Putamen (tissue), 1 donor: ENCODE measurements around the gene COPS8.

Source experiments
- DNase-seq: peaks from one replicate; pipeline ENCODE4 v3.0.0-alpha.2; 2016; ENCODE audit warnings: low spot score

Gene COPS8

DNA sequence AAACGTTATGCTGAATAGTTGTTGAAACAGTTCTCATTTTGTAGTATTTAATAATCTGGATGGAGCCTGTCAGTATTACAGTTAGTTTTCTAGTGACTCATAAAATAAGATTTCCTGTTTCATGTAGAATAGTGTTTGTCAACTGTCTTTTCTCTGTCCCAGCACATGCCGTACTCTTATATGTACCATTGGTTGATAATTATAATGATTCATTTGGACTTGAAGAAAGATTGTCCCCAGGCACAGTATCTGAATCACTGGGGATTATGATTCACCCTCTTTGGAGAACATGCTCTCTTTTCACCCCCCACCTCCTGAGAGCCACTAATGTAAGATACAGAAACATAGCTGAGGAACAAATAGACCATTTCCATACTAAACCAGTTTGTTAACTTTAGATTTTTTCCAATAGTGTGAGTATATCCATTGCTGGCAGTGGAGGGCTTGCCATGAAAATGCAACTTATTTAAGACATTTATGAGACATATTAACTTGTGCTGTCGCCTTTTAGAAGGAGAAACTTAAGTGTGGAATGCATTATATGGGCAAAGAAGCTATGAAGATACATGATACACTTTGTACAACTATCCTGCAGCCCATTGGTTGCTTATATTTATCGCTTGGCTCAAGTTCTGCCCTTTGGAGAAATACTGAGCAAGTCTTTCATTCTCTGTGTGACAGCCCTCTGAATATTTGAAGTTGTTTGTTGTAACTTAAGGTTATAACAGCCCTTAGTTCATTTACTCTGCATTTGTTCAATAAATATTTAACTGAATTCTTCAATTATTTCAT, 12.4 kb downstream of the COPS8 start:
- DNase-seq = no peak

DNA sequence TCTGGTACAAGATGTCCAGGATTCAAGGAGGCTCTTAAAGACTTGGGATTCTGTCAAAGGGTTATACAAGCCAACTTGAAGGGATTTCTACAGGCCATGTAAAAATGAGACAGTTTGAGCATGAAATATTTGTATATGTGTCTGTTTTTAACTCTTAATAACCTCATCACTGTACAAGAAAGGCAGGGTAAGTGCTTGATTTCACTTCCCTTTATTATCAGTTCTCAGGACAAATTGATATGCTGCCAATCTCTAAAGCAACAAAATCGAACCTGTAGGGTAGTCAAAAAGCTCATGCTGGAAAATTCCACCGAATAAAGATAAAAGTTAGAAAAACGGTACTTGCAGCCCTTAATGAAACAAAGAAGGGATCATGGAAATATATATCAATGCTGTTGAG, 14.1 kb downstream of the COPS8 start:
- DNase-seq = no peak

DNA sequence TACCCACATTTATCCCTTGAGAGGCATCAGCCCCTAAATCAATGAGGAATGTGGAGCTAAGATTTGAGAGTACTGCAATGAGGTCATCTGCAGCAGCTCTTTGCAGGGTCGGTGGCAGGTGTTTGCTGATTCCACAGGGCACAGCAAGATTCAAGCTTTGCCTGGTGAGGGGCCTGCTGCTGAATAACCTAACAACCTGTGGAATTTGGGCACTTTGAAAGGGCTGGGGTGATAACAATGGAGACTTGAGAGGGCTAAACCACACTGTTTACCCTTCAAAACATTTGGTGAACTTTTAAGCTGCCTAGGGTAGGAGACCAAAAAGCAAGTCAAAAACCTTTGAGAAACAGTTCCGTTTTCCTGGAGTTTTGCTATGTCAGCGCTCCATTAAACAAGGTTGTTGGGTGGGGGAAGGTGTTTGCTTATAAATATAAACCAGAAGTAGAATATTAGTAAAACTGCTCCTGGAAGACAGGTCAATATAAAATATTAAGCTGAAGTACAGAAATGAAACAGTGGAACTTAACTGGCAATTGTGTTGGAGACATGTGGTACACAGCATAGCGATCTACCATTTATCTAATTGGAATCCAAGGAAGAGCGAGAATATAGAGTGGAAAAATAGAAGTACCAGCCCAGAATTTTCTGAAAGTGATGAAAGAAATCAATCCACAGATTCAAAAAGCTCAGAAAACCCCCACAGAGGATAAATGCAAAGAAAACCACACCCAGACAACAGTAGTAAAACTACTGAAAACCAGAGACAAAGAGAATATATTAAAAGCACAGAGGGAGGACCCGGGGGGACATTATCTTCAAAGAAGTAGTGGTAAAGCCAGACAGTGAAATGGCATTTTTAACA, 15.7 kb downstream of the COPS8 start:
- DNase-seq = no peak

DNA sequence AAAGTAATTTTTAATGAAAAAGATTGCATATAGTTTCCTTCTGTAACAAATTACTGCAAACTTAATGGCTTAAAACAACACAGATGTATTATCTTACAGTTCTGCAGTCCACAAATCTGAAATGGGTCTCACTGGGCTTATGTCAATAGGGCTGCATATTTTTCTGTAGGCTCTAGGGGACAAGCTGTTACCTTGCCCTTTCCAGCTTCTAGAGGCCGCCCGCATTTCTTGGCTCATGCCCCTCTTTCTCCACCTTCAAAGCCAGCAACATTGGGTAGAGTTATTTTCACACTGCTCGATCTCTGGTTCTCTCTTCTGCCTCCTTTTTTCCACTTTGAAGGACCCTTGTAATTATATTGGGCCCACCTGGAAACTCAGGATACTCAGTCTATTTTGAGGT, 16.7 kb downstream of the COPS8 start:
- DNase-seq = no peak

DNA sequence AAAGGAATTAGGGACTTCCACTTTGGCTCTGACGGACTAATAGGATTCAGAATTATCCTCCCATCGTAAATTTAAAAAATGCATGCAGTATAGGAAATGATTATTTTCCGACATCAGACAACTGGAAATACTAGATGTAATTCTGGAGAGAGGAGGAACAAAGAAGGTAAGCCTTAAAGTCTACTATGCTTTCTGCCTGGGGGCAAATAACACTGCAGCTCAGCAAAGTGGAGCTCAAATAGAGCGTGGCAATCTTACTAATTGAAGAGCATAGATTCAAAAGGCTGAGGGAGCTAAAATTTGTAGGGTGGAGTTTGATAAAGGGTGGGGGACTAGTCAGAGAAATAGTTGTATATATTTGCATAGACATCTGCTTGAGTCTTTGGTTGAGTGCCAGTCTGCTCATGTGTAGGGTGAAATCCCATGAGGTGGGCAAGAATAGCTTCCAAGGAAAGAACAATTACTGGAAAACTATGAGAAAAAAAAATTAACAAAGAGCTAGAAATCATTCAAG, 23.8 kb downstream of the COPS8 start:
- no peak for DNase-seq

DNA sequence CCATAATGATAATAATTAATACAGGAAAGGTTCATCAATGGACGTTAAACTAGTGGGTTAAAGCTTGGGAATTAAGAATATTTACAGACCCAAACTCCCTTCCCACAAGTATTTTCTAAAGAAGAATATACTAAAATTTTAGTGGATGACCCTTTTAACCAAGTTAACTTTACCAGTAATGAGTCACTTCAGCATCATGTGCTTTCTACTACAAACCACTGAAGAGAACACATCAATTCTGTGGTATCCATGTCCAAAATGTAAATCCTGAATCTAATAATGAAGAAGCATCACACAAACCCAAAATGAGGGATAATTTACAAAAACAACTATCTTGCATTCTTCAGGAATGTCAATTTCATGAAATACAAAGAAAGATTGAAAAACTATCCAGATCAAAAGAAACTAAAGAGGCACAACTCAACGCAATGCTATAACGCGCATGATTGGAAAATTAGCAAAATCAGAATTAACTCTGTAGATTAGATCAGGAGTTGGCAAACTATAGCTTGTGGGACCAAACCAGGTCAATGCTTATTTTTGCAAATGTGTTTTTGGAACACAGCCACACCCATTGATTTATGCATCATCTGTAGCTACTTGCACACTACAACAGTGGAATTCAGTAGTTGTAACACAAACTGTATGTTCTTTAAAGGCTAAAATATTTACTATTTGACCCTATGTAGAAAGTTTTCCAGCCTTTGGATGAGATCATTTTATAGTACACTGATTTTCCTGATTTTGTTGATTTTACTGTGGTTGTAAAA, 27.5 kb downstream of the COPS8 start:
- DNase-seq = no peak

DNA sequence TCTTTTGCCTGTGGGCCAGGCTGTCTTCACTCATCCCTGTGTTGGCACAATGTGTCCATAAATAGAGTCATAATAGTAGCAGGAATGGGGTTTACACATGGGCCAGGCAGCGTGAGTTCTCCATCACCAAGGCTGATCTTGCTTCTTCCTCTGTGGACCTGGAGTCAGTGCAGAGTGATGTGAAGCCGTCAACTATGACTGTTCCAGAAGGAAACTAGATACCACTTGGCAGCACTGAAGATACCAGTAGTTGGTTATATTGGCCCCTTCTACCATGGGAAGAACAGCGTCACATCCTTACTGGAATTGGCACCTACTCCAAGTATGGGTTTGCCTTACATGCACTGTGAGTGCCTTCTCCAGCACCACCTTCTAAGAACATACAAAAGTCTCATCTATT, 30.2 kb downstream of the COPS8 start:
- DNase-seq = no peak

DNA sequence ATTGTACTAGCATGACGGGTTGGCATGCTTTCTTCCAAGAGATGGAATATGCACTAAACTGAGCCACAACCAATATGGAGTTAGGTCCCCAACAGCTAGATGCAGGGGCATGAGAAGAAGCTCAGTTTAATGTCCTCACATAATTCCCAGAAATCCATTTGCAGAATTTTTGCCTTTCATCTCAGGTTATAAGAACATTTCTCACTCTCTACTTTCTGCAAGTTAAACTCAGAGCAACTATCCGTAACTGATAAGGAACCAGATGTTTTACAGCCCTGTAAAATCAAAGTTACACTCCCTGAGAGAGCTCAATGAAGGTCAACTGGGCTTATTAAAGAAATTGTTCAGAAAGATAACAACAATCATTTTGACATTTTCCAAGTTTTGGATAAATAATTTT, 30.7 kb downstream of the COPS8 start:
- no peak for DNase-seq

DNA sequence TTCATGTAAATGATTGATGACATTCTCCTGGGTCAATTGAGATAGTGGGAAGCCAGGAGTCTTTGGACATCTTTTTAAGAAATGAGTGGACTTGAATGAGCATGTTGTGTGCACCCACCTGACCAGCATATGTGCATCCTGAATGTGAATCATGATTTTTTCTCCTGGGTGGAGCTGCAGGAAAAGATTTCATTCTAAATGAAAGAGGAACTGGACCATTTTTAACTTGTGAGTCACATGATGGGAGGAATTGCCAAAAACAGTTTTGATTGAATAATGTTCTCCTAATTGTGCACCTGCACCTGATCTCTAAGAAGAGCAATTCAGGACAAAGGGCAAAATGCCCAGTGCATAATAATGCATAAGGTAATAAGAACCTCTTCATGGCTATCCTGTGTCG, 32.3 kb downstream of the COPS8 start:
- no peak for DNase-seq

DNA sequence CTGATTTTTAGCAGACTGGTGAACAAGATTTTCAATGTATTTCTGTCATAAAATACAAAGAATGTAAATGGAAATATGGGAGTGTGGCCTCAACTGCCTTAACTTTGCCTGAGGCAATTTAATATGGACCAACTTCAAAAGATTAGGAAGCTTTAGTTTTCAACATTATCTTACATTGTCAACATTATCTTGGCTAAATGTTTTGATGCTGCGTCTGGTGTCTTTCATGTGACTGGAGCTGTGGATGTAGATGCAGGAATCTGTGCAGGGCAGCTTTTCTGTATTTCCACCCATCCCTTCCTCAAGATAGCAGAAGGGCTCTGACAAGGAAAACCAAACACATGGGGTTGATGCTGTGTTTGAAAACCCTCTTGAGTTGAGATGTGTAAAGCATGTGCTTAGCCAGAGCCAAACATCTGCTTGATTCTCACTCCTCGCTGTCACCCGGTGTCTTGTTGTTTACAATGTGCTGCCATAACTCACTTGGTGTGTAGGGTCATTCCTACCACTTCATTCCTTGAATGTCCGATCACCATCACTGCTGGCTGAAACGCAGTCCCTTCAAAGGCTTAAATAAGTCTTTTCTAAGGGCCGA, 33.0 kb downstream of the COPS8 start:
- no peak for DNase-seq

DNA sequence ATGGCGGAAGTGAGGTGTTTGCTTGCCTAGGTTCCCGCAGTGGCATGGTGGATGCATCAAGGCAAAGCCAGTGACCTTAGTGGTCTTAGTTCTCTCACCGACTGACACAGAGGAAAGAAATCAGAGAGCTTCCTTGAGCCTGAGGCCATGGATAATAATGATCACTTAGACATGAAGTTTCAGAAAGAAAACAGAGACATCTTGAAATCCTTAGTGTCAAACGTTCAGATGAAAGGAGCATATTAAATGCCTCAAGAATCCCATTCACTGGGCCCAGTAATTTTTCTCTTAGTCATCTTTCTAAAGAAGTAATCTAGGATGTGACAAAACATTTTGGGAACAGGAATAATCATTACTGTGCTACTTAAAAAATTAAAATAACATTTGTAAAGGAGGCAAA, 35.2 kb downstream of the COPS8 start:
- no peak for DNase-seq

DNA sequence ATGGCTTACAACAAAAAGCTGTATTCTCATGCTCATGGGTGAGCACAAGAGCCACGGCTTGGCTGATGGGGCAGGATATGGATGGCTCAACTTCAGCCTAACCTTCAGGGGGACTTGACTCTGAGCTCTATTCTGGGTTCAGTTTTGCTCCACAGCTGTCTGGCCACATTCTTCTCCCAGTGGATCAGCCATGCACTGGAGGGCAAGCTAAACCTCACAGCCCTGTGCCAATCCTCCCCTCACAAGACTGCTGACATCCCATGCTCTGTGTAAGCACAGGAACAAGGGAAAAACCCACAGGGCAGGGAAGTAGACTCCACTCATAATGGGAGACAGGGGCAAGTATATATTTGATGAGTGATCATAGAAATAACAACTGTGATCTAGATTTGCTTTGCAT, 35.6 kb downstream of the COPS8 start:
- DNase-seq = no peak

DNA sequence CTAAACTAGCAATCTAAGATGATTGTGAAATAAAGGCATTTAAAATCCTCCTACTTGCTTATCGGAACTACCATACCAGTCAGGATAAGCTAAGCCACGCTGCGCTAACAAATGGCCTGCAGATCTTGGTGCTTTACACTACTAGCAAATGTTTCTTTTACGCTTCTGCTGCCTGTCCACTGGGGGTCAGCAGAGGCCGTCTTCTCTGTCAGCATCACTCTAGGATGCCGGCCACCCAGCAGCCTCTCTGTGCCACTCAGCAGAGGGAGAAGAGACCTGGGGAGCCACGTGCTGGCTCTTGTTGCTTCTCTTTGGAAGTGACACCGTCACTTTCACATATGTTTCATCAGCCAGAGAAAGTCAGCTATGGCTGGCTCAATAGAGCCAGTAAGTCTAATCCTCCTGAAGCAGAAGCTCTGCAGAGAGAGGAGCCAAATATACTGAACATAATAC, 36.6 kb downstream of the COPS8 start:
- no peak for DNase-seq

DNA sequence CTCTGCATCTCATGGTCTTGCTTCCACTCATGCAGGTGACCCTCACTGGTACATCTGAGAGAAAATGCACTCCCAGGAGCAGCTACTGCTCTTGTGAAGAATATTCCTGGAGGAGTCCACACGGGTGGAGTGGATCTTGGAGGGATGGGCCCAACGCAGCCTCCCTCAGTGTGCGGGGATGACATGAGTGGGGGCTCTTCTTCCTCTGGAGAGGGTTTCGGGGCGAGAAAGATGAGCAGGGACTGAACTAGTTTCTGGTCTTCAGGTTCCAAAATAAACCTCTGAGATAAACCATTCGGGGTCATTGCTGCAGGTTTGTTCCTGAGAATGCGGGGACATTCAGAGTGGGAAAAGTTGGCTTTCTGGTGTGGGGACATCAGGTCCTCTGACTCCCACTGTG, 39.1 kb downstream of the COPS8 start:
- DNase-seq = no peak

DNA sequence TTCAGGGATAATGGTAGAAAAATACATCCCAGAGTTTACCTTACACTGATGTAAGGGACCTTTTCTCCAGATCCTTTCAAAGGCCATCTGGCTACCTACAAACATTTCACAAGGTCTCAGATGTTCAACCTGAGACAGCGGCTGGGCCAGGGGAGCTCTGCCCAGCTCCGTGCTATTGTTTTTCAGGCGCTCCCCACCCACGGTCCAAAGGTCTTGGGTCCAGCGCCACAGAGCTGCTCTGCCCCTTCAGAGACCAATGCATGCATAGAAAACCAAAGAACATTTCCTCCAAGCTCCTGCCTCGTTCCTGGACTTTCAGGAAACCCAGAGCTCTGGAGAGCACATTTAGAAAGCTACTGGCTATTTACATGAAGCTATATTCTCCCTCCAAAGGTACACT, 40.3 kb downstream of the COPS8 start:
- no peak for DNase-seq

DNA sequence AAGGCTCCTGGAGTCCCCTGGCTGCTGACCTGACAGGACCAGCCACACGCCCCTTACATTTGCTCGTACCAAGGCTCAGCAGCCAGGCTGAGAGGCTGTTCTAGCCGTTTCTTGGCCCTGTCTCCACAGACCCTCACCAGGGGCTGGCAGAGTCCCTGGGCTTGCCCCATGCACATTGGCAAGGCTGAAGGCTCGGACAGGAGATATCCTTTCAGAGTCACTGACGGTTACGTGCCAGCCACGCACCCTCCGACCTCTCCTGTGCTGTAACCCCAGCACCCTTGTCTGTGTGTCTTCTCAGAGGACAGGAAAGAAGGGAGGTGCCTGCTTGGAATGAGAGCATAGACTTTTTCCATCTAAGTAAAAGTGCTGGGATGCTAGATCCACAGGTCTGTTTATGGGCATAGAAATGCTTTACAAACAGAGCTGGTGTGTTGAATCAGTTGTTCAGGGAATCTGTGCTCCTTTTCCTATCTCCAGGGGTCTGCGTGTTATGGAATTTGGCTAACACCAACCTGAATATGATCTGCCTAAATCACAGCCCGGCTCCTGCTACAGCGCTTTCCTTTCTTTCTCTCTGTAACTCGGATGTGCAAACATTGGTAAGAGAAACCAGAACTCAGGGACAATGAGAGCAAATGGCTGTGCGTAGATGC, 41.0 kb downstream of the COPS8 start:
- DNase-seq = no peak

DNA sequence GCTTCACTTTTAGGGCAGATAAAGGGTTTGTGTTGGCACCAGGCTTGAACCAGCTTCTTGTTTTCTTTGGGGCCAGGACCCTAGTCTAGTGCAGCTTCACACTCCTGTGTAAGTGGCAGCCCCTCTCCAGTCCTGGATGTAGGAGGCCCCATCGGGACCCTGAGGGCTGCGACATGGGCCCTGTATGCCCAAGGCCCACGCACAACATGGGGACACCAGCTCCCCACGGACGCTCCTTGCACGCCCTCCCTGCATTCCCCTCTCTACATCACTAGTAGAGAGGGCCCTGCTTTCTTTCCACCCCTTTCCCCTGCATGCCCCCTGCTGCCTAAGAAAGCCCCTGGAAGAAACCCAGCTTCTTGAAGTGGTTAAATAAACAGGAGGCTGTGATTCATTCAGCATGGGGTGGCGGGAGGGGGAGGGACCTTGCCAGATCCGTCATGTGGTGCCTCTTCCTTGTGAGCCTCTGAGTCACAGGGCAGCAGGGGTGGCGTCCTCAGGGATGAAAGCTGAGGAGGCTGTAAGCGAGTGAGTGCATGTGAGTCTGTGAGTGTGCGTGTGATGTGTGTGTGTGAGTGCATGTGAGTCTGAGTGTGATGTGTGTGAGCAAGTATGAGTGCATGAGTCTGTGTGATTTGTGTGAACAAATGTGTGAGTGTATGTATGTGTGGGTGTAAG, 42.5 kb downstream of the COPS8 start:
- DNase-seq = peak; percentile 45

DNA sequence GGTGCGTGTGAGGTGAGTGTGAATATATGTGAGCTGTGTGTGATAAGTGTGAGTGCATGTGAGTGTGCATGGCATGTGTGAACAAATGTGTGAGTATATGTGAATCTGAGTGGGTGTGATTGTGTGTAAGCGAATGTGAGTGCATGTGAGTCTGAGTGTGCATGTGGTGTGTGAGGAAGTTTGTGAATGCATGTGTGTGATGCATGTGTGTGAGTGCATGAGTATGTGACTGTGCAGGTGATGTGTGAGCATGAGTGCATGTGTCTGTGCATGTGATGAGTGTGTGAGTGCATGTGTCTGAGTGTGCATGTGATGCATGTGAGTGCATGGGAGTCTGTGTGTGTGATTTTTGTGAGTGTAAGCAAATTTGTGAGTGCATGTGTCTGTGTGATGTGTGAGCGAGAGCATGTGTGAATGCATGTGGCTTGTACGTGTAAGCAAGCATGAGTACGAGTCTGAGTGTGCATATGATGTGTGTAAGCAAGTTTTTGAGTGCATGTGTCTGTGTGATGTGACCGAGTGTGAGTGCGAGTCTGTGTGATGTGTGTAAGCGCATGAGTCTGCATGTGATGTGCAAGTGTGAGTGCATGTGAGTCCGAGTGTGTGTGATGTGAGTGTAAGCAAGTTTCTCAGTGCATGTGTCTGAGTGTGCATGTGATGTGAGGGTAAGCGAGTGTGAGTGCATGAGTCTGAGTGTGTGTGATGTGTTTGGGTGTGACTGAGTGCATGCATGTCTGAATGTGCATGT, 43.3 kb downstream of the COPS8 start:
- no peak for DNase-seq

DNA sequence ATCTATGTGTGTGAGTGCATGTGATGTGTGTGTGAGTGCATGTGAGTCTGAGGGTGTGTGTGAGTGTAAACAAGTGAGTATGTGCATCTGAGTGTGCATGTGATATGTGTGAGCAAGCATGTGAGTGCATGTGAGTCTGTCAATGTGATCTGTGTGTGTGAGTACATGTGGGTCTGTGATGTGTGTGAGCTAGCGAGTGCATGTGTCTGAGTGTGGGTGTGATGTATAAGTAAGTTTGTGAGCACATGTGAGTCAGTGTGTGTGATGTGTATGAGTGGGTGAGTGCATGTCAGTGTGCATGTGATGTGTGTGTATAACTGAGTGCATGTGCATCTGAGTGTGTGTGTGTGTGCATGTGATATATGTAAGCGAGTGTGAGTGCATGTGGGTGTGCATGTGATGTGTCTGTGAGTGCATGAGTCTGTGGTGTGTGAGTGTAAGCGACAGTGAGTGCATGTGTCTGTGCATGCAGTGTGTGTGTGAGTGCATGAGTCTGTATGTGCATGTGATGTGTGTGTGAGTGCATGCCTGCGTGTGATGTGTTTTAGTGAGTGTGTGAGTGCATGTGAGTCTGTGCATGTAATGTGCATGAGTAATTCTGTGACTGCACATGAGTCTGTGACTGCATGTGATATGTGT, 44.1 kb downstream of the COPS8 start:
- no peak for DNase-seq
